GM18517 (cell line): ENCODE results near the gene BRD2.

ENCODE experiments used
- ATAC-seq: cut with Tn5 transposase; IDR thresholded peaks from one replicate; pipeline ENCODE4 v1.9.1; 2021; ENCODE audit warnings: mild to moderate bottlenecking, moderate library complexity; ENCODE audit not compliant: unreplicated experiment

The BRD2 gene

DNA sequence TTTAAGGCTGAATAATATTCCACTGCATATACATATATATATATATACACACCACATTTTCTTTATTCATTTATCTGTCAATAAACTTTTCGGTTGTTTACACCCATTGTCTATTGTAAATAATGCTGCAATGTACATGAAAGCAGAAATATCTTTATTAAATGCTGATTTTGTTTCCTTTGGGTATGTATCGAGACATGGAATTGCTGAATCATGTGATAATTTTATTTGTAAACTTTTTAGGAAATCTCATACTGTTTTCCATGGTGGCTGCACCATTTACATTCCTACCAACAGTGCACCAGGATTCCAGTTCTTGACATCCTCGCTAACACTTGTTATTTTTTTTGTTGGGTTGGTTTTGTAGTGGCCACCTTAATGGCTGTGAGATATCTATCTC is 55.1 kb downstream of the BRD2 start:
- no peak for ATAC-seq

DNA sequence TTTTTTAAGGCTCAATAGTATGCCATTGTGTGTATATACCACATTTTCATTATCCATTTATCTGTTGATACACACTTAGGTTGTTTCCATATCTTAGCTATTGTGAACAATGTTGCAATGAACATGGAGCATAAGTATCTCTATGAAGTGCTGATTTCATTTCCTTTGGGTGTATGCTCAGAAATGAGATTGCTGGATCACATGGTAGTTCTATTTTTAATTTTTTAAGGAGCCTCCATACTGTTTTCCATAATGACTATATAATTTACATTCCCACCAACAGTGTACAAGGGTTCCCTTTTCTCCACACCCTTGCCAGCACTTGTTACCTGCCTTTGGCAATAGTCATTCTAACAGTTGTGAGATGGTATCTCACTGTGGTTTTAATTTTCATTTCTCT is 56.1 kb downstream of the BRD2 start:
- no peak for ATAC-seq

DNA sequence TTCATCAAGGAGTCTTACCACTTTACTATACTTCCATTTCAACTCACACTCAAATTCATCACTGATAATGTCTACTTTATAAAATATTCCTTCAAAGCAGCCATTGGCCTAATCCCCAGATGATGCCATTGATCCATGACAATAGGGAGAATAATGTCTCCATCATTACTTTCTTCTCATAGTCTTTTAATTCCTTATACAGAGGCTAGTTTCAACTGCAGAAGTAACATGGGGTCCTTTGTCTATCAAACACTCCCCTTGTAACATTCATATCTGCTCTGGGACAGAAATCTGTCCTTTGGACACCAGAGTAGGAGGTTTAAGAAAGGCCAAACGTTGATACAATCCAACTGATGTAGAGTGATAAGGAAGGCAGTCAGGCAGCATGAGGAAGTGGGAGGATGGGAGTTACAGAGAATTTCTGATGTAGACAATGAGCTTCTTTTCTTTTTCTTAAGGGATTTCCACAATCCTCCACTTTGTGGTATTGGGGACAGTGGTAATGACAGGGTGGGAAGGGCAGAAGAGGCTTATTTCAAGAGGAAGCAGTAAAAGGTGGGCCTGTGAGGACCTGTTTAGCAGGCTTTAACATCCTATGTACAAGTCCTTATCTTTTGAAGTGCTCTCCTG is 59.9 kb downstream of the BRD2 start:
- ATAC-seq, result peak; percentile 14

DNA sequence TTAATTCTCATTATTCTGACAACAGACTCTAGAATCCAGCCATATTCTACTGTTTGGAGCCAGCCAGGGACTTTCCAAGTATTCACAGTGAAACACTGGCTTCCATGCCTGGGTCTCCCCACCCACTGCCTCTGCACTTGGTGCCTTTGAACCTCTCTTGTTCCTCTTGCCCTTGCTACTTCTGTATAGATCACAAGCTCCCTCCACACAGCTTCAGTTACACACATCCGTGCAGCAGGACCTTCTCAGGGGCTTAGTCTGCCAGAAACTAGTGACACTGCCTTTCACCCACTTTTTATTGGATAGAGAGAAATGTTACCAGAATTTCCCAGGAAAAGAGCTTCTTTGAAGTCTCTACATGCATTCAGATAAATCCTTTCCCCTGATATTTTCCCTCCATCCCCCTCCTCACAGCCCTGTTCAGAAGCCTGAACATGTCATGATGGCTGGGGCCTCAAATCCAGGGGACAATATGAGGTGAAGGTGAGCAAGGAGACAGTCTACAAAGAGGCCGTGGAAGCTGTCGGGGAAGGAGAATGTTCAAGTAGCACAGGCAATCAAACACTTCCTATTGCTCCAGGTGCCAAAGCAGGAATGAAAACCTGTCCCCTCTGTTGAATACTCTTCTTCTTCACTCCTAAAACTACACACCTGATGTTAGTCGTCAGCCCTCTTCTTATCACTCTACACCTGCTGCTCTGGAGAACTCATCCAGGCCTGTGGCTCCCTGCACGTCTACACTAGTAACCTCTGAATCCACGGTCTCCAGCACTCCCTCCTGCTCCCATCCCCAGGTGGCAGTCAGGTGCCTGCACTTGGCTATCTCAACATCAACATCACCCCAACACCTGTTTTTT is 61.2 kb downstream of the BRD2 start:
- ATAC-seq, result peak; percentile 62

DNA sequence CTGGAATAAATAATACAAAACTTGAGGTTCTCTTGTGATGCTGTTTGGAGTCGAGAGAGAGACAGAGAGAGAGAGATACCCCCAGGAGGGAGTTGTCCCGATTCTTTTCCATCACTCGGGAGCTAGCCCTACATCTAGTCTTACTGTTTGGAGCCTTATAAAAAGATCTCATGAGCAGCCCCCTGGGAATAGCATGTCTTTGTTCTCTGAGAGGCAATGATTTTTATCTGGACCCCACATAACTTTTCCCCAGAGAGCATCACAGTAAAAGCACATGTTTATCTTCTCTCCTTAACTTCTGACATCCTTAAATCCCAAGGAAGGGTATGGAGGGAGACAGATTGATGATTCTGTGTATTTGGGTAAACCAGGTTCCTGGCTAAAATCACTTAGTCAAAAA is 61.9 kb downstream of the BRD2 start:
- no peak for ATAC-seq
